ENCODE results near the gene SMIM24. TPM values are rescaled to one million over a fixed set of nuclear protein-coding genes. Genes with fewer than 3 reads are reported as not detected.
A peak's percentile ranks its signal among the peaks of the same experiment; 100 is the strongest.

The SMIM24 gene
- total and polyA plus RNA-seq, 9 of the 15 experiments (the other 6 are each of a cell fraction or from before 2014, with no cell fraction given) = 0.45 to 12.3 (median 1.4) TPM; not detected in 1

DNA sequence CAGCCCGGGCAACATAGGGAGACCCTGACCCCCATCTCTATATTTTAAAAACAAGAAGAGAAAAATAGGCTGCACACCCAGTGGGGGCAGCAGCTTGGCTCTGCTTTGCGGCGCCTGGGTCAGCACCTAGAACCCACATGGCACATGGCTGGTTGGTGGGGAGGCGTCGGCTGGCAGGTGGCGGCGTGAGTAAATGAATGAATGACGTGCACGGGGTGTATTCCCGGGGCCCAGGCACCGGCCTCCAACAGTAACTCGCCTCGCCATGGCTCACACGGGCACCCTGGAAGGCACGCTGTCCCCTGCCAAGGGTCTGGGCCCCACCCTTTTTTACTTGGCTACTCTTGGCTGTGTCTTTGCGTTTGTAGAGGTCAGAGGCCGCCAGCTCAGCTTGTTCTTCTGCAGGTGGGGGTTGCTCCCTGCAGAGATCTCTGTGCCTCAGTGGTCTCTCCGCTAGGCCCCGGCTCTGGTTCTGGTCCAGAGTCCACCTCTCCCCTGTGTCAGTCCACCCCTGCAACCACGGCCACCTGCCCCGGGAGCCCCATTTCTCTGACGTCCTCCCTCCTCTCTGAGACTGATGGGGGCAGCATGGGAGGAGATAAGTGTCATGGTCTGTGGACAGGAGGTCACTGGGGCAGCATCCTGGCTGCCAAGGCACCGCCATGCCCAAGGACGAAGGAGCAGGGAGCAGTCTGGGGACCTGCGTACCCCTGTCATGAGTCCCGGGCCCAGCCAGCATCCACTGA, 31.4 kb upstream of the SMIM24 start:
- no peak overlapping the region for H2AFZ ChIP-seq (ENCODE audit: low read depth, low read length)
- in situ Hi-C loops (cut with MboI) (no loop called here), intact Hi-C loops (cut with micrococcal nuclease) (no loop called here)
- no peak overlapping the region for H3K27ac ChIP-seq (ENCODE audit: extremely low read depth, low read depth, low read length)
- H3K9ac ChIP-seq (ENCODE audit: insufficient read depth in 1 of 2, low read depth in 2 of 2, low read length in 2 of 2) = peak overlapping the region in 1 of 2 experiments; percentile 17; a peak in 1 of 4 replicates
- BruUV-seq (replicated peaks) = no TSS peak
- peaks cover 11 to 85% of the 10 kb centered on the region in 2 experiments; a peak in 4 of 5 replicates for H3K4me1 ChIP-seq (replicated peaks in 1 of 2; ENCODE audit: control insufficient read depth in 2 of 2, insufficient read depth in 2 of 2, low read length in 2 of 2)
- no peak overlapping the region for H3K4me3 ChIP-seq
- FAIRE-seq (no peak), DNase-seq (ENCODE audit: extremely low read depth in 1 of 4, low spot score in 3 of 4) (no peak), ATAC-seq (no peak)
- TF ChIP-seq, protein P1, sequence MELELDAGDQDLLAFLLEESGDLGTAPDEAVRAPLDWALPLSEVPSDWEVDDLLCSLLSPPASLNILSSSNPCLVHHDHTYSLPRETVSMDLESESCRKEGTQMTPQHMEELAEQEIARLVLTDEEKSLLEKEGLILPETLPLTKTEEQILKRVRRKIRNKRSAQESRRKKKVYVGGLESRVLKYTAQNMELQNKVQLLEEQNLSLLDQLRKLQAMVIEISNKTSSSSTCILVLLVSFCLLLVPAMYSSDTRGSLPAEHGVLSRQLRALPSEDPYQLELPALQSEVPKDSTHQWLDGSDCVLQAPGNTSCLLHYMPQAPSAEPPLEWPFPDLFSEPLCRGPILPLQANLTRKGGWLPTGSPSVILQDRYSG (tag; conservative IDR thresholded peaks at IDR 0.05; ENCODE audit: low read depth) = no peak
- TF ChIP-seq POLR2G (IDR thresholded peaks at IDR 0.05; ENCODE audit: low read depth, low read length) = peak; percentile 44
- TF ChIP-seq ZFPM2 (CRISPR knock-in tag; IDR thresholded peaks at IDR 0.05) = no peak
- no peaks in the 10 kb centered on the region for H3K9me3 ChIP-seq (replicated peaks; ENCODE audit: control insufficient read depth, insufficient read depth, low read depth, low read length)
- WGBS (ENCODE audit: insufficient coverage, low coverage, missing lambda C conversion rate) = 87% methylated on average over 26 of the region's 26 CpGs
- peaks cover 38% of the 10 kb centered on the region; the same call in 2 of the 3 replicates for H3K36me3 ChIP-seq (ENCODE audit: control insufficient read depth, insufficient read depth, low read length)
- no peak overlapping the region for H3K4me2 ChIP-seq (ENCODE audit: insufficient read depth, low read length)
- peaks cover 91% of the 10 kb centered on the region for H3K79me2 ChIP-seq (ENCODE audit: control insufficient read depth, insufficient read depth, low read length)
- H3K9me1 ChIP-seq (ENCODE audit: control insufficient read depth, insufficient read depth, low read length) = peaks cover 14% of the 10 kb centered on the region
- ChIA-PET CTCF (ENCODE audit: low intra/inter-chr PET ratio) (no interaction called here), POLR2A (interaction anchor here (0.6 to 1.8 kb wide), 3 partner anchors 9 to 149 kb away, joined by 4 to 7 read pairs (median 4); no protein-coding TSS in a partner anchor)
- no peaks in the 10 kb centered on the region for H3K27me3 ChIP-seq (ENCODE audit: control insufficient read depth in 2 of 2, insufficient read depth in 2 of 2, low read length in 2 of 2)
- peaks cover 69% of the 10 kb centered on the region for H4K20me1 ChIP-seq (replicated peaks; ENCODE audit: control insufficient read depth, insufficient read depth, low read length)
